HG03060 (cell line): ENCODE measurements around the gene YY2.
"Not testable (repeated sequence)": the region's sequence is repeated elsewhere in the genome, so short reads cannot be mapped to it uniquely, and the experiment has no call there.

ENCODE experiments used
- ATAC-seq: cut with Tn5 transposase; IDR thresholded peaks from one replicate; pipeline ENCODE4 v1.9.1; 2021; ENCODE audit warnings: low read depth, moderate number of reproducible peaks; ENCODE audit not compliant: unreplicated experiment

The YY2 gene

GRCh38 chrX:21855937-21856415, at the start of gene YY2:
YY2 (plus strand) TSS chrX:21855987; CDS start chrX:21856485, 498 bp downstream.
- no peak for ATAC-seq

- no peak for ATAC-seq
These were observed 49.1 kb upstream of the YY2 start for GRCh38 chrX:21806691-21807090.

GRCh38 chrX:21811832-21812231, 44.0 kb upstream of the YY2 start:
- ATAC-seq = no peak

- ATAC-seq = no peak
These were observed 43.2 kb upstream of the YY2 start for GRCh38 chrX:21812628-21813027.

- ATAC-seq = no peak
These were observed 42.0 kb upstream of the YY2 start for GRCh38 chrX:21813612-21814368.

- ATAC-seq = no peak
These were observed 39.7 kb upstream of the YY2 start for GRCh38 chrX:21816136-21816535.

GRCh38 chrX:21820170-21820569, 35.6 kb upstream of the YY2 start:
- not testable (repeated sequence) for ATAC-seq

- no peak for ATAC-seq
These were observed 33.9 kb upstream of the YY2 start for GRCh38 chrX:21821875-21822274.

GRCh38 chrX:21831496-21831895, 24.3 kb upstream of the YY2 start:
- no peak for ATAC-seq

GRCh38 chrX:21837056-21837455, 18.7 kb upstream of the YY2 start:
- no peak for ATAC-seq

GRCh38 chrX:21838937-21839333, 16.9 kb upstream of the YY2 start:
- no peak for ATAC-seq

- ATAC-seq = peak; percentile 64
These were observed 16.2 kb upstream of the YY2 start, which contains the start of gene MBTPS2 for GRCh38 chrX:21839334-21840192. MBTPS2 (plus strand) TSS chrX:21839617; CDS start chrX:21839735, 118 bp downstream.

- ATAC-seq = no peak
These were observed 15.6 kb upstream of the YY2 start for GRCh38 chrX:21840193-21840545.

- no peak for ATAC-seq
These were observed 12.6 kb upstream of the YY2 start for GRCh38 chrX:21843179-21843578.

- ATAC-seq = no peak
These were observed 10.7 kb upstream of the YY2 start for GRCh38 chrX:21845096-21845495.

- ATAC-seq = no peak
These were observed 8.4 kb upstream of the YY2 start for GRCh38 chrX:21847342-21847741.

GRCh38 chrX:21853578-21853977, 2.2 kb upstream of the YY2 start:
- no peak for ATAC-seq

- no peak for ATAC-seq
These were observed 717 bp downstream of the YY2 start for GRCh38 chrX:21856504-21856903.

GRCh38 chrX:21863241-21863640, 7.5 kb downstream of the YY2 start:
- no peak for ATAC-seq

- ATAC-seq = no peak
These were observed 9.6 kb downstream of the YY2 start for GRCh38 chrX:21865436-21865835.

- ATAC-seq = no peak
These were observed 14.7 kb downstream of the YY2 start for GRCh38 chrX:21870494-21870893.
